Liver (tissue), 3 donors: ENCODE data around the gene MKNK2.

ENCODE experiments used
- RAD21 ChIP-seq, 2 donors: IDR thresholded peaks; 2 replicates each; pipeline ENCODE4 v1.6.1; 2016; ENCODE audit warnings: antibody characterized with exemption in 2 of 2, mild to moderate bottlenecking in 2 of 2
- TF ChIP-seq, protein P1 (sequence below): fragments of 150-350 bp; IDR thresholded peaks from 2 replicates; pipeline ENCODE4 v1.5.1; 2017; ENCODE audit warnings: improper control_type of control experiment, low read depth, low read length; ENCODE audit not compliant: missing input control
- donor health status: healthy.
- donor health status: healthy.

DNA sequence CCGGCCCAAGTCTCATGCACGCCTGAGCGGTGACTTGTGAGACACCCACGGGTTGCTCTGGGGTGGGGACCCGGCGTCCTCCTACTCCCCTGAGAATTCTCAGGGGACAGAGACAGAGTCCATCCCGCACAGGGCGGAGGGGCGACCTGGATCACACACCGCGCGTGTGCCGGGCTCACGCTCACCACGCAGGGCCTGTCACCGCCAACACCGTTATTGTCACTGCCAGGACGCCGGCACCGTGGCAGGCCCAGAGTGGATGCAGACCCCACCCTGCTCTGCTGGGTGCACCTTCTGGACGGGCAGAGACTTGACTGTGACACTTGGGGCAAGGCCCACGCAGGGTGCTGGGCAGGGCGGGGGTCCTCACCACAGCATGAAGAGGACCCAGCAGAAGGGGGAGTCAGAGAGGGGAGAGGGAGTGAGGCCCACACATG is 28.8 kb upstream of the MKNK2 start:
- TF ChIP-seq, protein P1, sequence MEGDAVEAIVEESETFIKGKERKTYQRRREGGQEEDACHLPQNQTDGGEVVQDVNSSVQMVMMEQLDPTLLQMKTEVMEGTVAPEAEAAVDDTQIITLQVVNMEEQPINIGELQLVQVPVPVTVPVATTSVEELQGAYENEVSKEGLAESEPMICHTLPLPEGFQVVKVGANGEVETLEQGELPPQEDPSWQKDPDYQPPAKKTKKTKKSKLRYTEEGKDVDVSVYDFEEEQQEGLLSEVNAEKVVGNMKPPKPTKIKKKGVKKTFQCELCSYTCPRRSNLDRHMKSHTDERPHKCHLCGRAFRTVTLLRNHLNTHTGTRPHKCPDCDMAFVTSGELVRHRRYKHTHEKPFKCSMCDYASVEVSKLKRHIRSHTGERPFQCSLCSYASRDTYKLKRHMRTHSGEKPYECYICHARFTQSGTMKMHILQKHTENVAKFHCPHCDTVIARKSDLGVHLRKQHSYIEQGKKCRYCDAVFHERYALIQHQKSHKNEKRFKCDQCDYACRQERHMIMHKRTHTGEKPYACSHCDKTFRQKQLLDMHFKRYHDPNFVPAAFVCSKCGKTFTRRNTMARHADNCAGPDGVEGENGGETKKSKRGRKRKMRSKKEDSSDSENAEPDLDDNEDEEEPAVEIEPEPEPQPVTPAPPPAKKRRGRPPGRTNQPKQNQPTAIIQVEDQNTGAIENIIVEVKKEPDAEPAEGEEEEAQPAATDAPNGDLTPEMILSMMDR = no peak
- no peak for TF ChIP-seq RAD21 (IDR thresholded peaks at IDR 0.05)
